ENCODE results near the gene CLEC2D.

Gene CLEC2D

GRCh38 chr12:9700606-9700956 is 31.1 kb downstream of the CLEC2D start:
- TF ChIP-seq CTCF (IDR thresholded peaks at IDR 0.05), result no peak

GRCh38 chr12:9701380-9702154 is 32.1 kb downstream of the CLEC2D start:
- no peak for TF ChIP-seq CTCF (IDR thresholded peaks at IDR 0.05)

- no peak for TF ChIP-seq CTCF (IDR thresholded peaks at IDR 0.05)
Measured at GRCh38 chr12:9702255-9702654, 32.7 kb downstream of the CLEC2D start.

GRCh38 chr12:9706086-9706685 is 36.7 kb downstream of the CLEC2D start:
- TF ChIP-seq CTCF (IDR thresholded peaks at IDR 0.05), result no peak

- TF ChIP-seq CTCF (IDR thresholded peaks at IDR 0.05), result no peak
Measured at GRCh38 chr12:9707356-9707755, 37.8 kb downstream of the CLEC2D start.

- peak; percentile 84 for TF ChIP-seq CTCF (IDR thresholded peaks at IDR 0.05)
Measured at GRCh38 chr12:9707864-9708808, 38.6 kb downstream of the CLEC2D start.

- TF ChIP-seq CTCF (IDR thresholded peaks at IDR 0.05), result no peak
Measured at GRCh38 chr12:9708853-9709252, 39.3 kb downstream of the CLEC2D start.
